ENCODE results near the gene PLD1. TPM values are rescaled to one million over a fixed set of nuclear protein-coding genes. Genes with fewer than 3 reads are reported as not detected.

Gene PLD1
- total RNA-seq, 2 experiments from 2014 or later: 0.22 to 1.0 TPM

GRCh38 chr3:171851660-171852058 lies 41.4 kb upstream of the PLD1 start:
- POLR2A ChIA-PET: no interaction called here

DNA sequence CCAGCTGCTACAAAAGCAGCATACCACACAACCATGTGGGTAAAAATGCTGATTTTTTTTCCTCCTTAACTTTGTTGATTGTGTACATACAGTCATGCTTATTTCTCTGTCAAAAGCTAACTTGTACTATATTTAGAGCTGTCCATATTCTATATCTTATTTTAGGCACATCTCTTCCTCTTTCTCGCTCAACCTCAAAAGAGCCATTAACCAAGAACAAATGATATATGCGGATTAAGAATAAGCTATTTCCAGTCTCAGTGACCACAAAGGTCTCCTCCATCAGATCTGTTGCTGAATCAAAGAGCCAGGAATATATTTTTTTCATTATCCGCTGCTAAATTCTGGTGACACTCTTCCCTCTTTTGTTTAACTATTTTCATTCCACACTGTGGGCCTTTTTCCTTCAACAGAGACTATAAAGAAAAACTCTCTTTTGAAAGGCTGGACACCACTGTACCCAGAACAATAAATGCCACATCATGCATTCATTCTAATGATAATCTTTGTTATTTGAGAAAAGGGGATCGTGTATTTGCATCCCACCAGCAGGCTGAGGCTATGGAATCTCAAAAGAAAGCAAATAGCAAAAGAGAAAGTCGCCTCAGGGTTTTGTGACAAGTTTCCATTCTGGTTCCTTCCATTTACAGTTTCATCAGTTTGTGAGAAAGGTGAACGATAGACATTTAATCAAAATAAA lies 40.8 kb upstream of the PLD1 start:
- POLR2A ChIA-PET: no interaction called here
- Histone ChIP-seq H3K27ac (ENCODE audit: low read depth in 1 of 2, low read length in 2 of 2) (no peak overlapping the region), H3K27me3 (ENCODE audit: control insufficient read depth in 1 of 2, insufficient read depth in 2 of 2, low read length in 2 of 2) (no peaks in the 10 kb centered on the region), H3K36me3 (ENCODE audit: insufficient read depth, low read length) (no peaks in the 10 kb centered on the region), H3K4me3 (ENCODE audit: low read length) (no peak overlapping the region), H3K4me1 (ENCODE audit: insufficient read depth, low read length) (no peaks in the 10 kb centered on the region), H3K9me3 (ENCODE audit: control insufficient read depth in 1 of 2, insufficient read depth in 1 of 2, low read length in 2 of 2) (no peaks in the 10 kb centered on the region)
- CTCF ChIA-PET: no interaction called here
- Mint-ChIP-seq H3K4me3 (no peak overlapping the region), H3K27ac (no peak overlapping the region), H3K36me3 (ENCODE audit: low read depth) (no peaks in the 10 kb centered on the region), H3K27me3 (no peaks in the 10 kb centered on the region), H3K4me1 (ENCODE audit: low read depth) (peaks cover 5% of the 10 kb centered on the region), H3K9me3 (no peaks in the 10 kb centered on the region)
- ATAC-seq (ENCODE audit: poor library complexity): no peak
- DNase-seq: no peak
- TF ChIP-seq CTCF (IDR thresholded peaks at IDR 0.05): no peak
- intact Hi-C loops (cut with DNase I, micrococcal nuclease): no loop called here

More at GRCh38 chr3:171851660-171852058, 41.4 kb upstream of the PLD1 start:
- Histone ChIP-seq H3K36me3 (ENCODE audit: insufficient read depth, low read length) (no peaks in the 10 kb centered on the region), H3K4me1 (ENCODE audit: insufficient read depth, low read length) (no peaks in the 10 kb centered on the region), H3K27ac (ENCODE audit: low read depth in 1 of 2, low read length in 2 of 2) (no peak overlapping the region), H3K4me3 (ENCODE audit: low read length) (no peak overlapping the region), H3K9me3 (ENCODE audit: control insufficient read depth in 1 of 2, insufficient read depth in 1 of 2, low read length in 2 of 2) (no peaks in the 10 kb centered on the region), H3K27me3 (ENCODE audit: control insufficient read depth in 1 of 2, insufficient read depth in 2 of 2, low read length in 2 of 2) (no peaks in the 10 kb centered on the region)
- no peak for ATAC-seq (ENCODE audit: poor library complexity)
- DNase-seq: no peak
- TF ChIP-seq CTCF (IDR thresholded peaks at IDR 0.05): no peak
- CTCF ChIA-PET: no interaction called here
- Mint-ChIP-seq H3K4me1 (ENCODE audit: low read depth) (peaks cover 3% of the 10 kb centered on the region), H3K27me3 (no peaks in the 10 kb centered on the region), H3K4me3 (no peak overlapping the region), H3K9me3 (no peaks in the 10 kb centered on the region), H3K36me3 (ENCODE audit: low read depth) (no peaks in the 10 kb centered on the region), H3K27ac (no peak overlapping the region)
- intact Hi-C loops (cut with DNase I, micrococcal nuclease): no loop called here

DNA sequence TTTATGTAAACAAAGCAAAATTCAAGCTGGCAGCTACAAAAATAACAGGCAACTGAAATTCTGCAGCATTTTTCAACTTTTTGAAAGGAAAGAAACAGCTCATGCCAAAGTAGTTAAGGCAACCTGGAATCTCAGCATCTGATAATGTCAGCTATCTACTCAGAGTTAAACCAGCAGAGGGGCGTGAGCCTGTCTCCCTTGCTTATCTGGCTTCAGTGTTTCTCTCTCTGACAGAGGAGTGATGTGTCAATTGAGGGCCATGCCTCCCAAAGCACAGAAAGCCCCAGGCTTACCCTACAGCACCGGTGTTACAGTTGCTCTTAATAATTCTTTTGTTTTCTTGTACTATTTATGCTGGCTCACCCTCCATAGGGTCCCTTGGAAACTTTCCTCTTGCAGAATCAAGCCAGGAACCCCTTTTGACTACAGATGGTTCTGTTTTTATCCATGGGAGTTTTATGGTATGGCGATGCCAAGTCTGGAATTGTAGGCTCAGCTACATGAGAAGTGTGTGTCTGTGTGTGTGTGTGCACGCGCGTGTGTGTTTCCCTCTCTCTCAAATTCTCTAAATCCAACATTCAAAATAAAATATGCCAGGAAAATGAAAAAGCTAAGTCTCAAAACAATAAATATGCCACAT lies 40.2 kb upstream of the PLD1 start:
- Mint-ChIP-seq H3K4me1 (ENCODE audit: low read depth) (peaks cover 5% of the 10 kb centered on the region), H3K9me3 (no peaks in the 10 kb centered on the region), H3K4me3 (no peak overlapping the region), H3K27me3 (no peaks in the 10 kb centered on the region), H3K27ac (no peak overlapping the region), H3K36me3 (ENCODE audit: low read depth) (no peaks in the 10 kb centered on the region)
- no peak for DNase-seq
- ATAC-seq (ENCODE audit: poor library complexity): no peak
- CTCF ChIA-PET: interaction anchor here (1.2 kb wide), 1 partner anchor 10 kb away, joined by 4 read pairs; no protein-coding TSS in a partner anchor
- H3K27ac ChIP-seq (ENCODE audit: low read depth in 1 of 2, low read length in 2 of 2): no peak overlapping the region
- intact Hi-C loops (cut with DNase I, micrococcal nuclease): no loop called here
- no peaks in the 10 kb centered on the region for H3K36me3 ChIP-seq (ENCODE audit: insufficient read depth, low read length)
- no peaks in the 10 kb centered on the region for H3K27me3 ChIP-seq (ENCODE audit: control insufficient read depth in 1 of 2, insufficient read depth in 2 of 2, low read length in 2 of 2)
- no peak overlapping the region for H3K4me3 ChIP-seq (ENCODE audit: low read length)
- no peaks in the 10 kb centered on the region for H3K4me1 ChIP-seq (ENCODE audit: insufficient read depth, low read length)
- no peak for TF ChIP-seq CTCF (IDR thresholded peaks at IDR 0.05)
- POLR2A ChIA-PET: no interaction called here
- no peaks in the 10 kb centered on the region for H3K9me3 ChIP-seq (ENCODE audit: control insufficient read depth in 1 of 2, insufficient read depth in 1 of 2, low read length in 2 of 2)

All from CD4-positive, alpha-beta T cell (primary cell).